ENCODE results near the gene SPATA21. TPM values are rescaled to one million over a fixed set of nuclear protein-coding genes. Genes with fewer than 3 reads are reported as not detected.

The SPATA21 gene
- total and polyA plus RNA-seq, 2 experiments from 2014 or later, result 2.6 TPM; not detected in 1

DNA sequence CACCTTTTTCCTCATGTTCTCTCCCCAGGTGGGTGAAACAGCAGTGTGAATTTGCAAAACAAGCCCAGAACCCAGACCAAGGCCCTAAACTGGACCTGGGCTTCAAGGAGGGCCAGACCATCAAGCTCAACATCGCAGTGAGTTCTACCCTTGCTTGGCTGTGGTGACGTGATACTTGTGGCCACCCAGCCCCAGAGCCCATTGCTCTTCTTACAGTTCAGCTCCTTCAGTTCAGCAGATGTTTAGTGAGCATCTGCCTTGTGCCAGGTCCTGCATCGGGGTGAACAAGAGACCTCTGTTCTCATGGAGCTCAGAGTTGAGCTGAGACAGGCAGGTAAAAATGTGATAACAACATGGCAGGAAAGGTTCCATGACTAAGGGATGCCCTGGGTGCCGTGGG, 11.8 kb upstream of the SPATA21 start:
- H3K4me1 Mint-ChIP-seq, result no peaks in the 10 kb centered on the region
- H2AFZ ChIP-seq, result no peak overlapping the region
- no peaks in the 10 kb centered on the region for H3K4me1 ChIP-seq (ENCODE audit: insufficient read depth)
- TF ChIP-seq NANOG (IDR thresholded peaks at IDR 0.05; ENCODE audit: borderline replicate concordance) (no peak), ZNF114 (CRISPR knock-in tag; IDR thresholded peaks at IDR 0.05) (no peak), JUNB (IDR thresholded peaks at IDR 0.05; ENCODE audit: unreplicated experiment) (no peak), POLR2AphosphoS5 (IDR thresholded peaks at IDR 0.05; ENCODE audit: low read depth) (no peak)
- TF ChIP-seq, protein P1, sequence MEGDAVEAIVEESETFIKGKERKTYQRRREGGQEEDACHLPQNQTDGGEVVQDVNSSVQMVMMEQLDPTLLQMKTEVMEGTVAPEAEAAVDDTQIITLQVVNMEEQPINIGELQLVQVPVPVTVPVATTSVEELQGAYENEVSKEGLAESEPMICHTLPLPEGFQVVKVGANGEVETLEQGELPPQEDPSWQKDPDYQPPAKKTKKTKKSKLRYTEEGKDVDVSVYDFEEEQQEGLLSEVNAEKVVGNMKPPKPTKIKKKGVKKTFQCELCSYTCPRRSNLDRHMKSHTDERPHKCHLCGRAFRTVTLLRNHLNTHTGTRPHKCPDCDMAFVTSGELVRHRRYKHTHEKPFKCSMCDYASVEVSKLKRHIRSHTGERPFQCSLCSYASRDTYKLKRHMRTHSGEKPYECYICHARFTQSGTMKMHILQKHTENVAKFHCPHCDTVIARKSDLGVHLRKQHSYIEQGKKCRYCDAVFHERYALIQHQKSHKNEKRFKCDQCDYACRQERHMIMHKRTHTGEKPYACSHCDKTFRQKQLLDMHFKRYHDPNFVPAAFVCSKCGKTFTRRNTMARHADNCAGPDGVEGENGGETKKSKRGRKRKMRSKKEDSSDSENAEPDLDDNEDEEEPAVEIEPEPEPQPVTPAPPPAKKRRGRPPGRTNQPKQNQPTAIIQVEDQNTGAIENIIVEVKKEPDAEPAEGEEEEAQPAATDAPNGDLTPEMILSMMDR (conservative IDR thresholded peaks at IDR 0.05; ENCODE audit: low read depth in 2 of 2), result no peak
- peaks cover 54% of the 10 kb centered on the region for H3K36me3 Mint-ChIP-seq (ENCODE audit: low read depth)
- no peak overlapping the region for H3K4me3 ChIP-seq
- H3K27me3 Mint-ChIP-seq (ENCODE audit: insufficient read depth, low read depth, poor library complexity), result no peaks in the 10 kb centered on the region
- no peak overlapping the region for H3K27ac Mint-ChIP-seq
- no peaks in the 10 kb centered on the region for H3K27me3 ChIP-seq (ENCODE audit: insufficient read depth)
- H4K20me1 ChIP-seq (replicated peaks; ENCODE audit: insufficient read depth), result peaks cover 15% of the 10 kb centered on the region; the same call in 1 of the 2 replicates
- H3K4me2 ChIP-seq, result no peak overlapping the region
- DNase-seq (ENCODE audit: low spot score), result no peak
- ATAC-seq, result no peak
- H3K9me2 ChIP-seq (ENCODE audit: insufficient read depth), result no peaks in the 10 kb centered on the region
- H3K4me3 Mint-ChIP-seq, result no peak overlapping the region
- H3K79me2 ChIP-seq (replicated peaks; ENCODE audit: insufficient read depth), result no peaks in the 10 kb centered on the region
- no peak overlapping the region for H3K27ac ChIP-seq (ENCODE audit: low read depth)
- peaks cover 8% of the 10 kb centered on the region; the same call in 1 of the 2 replicates for H3K36me3 ChIP-seq (ENCODE audit: insufficient read depth)
- no peaks in the 10 kb centered on the region for H3F3A ChIP-seq (replicated peaks; ENCODE audit: low read depth)
- H3K9me3 Mint-ChIP-seq, result no peaks in the 10 kb centered on the region

DNA sequence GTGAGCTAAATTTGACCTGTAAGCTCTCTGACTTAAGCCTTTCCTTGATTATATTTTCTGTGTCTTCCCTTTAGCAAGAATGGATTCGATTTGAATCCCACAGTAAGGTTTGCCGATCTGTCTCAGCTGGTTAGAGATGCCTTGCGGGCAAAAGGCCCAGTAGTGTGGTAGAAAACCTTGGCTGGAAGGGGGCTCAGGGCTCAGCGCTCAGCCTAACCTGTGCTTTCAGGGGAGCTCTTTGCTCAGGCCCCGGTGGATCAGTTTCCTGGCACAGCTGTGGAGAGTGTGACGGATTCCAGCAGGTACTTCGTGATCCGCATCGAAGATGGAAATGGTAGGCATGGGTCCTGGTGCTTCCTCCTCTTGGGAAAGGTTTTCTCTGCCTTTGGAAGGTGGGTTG, 10.4 kb upstream of the SPATA21 start:
- H3K36me3 ChIP-seq (ENCODE audit: insufficient read depth), result 0 out of 2 replicates have a peak, but pooled peaks cover 8% of the 10 kb centered on the region
- no peaks in the 10 kb centered on the region for H3K27me3 ChIP-seq (ENCODE audit: insufficient read depth)
- DNase-seq (ENCODE audit: low spot score) (no peak), ATAC-seq (no peak)
- no peaks in the 10 kb centered on the region for H3F3A ChIP-seq (replicated peaks; ENCODE audit: low read depth)
- Mint-ChIP-seq H3K27ac (no peak overlapping the region), H3K4me3 (no peak overlapping the region), H3K4me1 (no peaks in the 10 kb centered on the region), H3K27me3 (ENCODE audit: insufficient read depth, low read depth, poor library complexity) (no peaks in the 10 kb centered on the region), H3K9me3 (no peaks in the 10 kb centered on the region), H3K36me3 (ENCODE audit: low read depth) (peaks cover 52% of the 10 kb centered on the region)
- peaks cover 5% of the 10 kb centered on the region; the same call in 1 of the 2 replicates for H3K79me2 ChIP-seq (replicated peaks; ENCODE audit: insufficient read depth)
- H3K9me2 ChIP-seq (ENCODE audit: insufficient read depth), result no peaks in the 10 kb centered on the region
- H4K20me1 ChIP-seq (replicated peaks; ENCODE audit: insufficient read depth), result peaks cover 28% of the 10 kb centered on the region; the same call in 1 of the 2 replicates
- H3K27ac ChIP-seq (ENCODE audit: low read depth), result no peak overlapping the region
- H3K4me2 ChIP-seq, result no peak overlapping the region
- H3K4me1 ChIP-seq (ENCODE audit: insufficient read depth), result no peaks in the 10 kb centered on the region
- no peak overlapping the region for H2AFZ ChIP-seq
- no peak overlapping the region for H3K4me3 ChIP-seq
- TF ChIP-seq, protein P2, sequence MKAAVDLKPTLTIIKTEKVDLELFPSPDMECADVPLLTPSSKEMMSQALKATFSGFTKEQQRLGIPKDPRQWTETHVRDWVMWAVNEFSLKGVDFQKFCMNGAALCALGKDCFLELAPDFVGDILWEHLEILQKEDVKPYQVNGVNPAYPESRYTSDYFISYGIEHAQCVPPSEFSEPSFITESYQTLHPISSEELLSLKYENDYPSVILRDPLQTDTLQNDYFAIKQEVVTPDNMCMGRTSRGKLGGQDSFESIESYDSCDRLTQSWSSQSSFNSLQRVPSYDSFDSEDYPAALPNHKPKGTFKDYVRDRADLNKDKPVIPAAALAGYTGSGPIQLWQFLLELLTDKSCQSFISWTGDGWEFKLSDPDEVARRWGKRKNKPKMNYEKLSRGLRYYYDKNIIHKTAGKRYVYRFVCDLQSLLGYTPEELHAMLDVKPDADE (IDR thresholded peaks at IDR 0.05), result no peak
- TF ChIP-seq, protein P3, sequence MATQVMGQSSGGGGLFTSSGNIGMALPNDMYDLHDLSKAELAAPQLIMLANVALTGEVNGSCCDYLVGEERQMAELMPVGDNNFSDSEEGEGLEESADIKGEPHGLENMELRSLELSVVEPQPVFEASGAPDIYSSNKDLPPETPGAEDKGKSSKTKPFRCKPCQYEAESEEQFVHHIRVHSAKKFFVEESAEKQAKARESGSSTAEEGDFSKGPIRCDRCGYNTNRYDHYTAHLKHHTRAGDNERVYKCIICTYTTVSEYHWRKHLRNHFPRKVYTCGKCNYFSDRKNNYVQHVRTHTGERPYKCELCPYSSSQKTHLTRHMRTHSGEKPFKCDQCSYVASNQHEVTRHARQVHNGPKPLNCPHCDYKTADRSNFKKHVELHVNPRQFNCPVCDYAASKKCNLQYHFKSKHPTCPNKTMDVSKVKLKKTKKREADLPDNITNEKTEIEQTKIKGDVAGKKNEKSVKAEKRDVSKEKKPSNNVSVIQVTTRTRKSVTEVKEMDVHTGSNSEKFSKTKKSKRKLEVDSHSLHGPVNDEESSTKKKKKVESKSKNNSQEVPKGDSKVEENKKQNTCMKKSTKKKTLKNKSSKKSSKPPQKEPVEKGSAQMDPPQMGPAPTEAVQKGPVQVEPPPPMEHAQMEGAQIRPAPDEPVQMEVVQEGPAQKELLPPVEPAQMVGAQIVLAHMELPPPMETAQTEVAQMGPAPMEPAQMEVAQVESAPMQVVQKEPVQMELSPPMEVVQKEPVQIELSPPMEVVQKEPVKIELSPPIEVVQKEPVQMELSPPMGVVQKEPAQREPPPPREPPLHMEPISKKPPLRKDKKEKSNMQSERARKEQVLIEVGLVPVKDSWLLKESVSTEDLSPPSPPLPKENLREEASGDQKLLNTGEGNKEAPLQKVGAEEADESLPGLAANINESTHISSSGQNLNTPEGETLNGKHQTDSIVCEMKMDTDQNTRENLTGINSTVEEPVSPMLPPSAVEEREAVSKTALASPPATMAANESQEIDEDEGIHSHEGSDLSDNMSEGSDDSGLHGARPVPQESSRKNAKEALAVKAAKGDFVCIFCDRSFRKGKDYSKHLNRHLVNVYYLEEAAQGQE (IDR thresholded peaks at IDR 0.05; ENCODE audit: unreplicated experiment), result no peak
- TF ChIP-seq, protein P4, sequence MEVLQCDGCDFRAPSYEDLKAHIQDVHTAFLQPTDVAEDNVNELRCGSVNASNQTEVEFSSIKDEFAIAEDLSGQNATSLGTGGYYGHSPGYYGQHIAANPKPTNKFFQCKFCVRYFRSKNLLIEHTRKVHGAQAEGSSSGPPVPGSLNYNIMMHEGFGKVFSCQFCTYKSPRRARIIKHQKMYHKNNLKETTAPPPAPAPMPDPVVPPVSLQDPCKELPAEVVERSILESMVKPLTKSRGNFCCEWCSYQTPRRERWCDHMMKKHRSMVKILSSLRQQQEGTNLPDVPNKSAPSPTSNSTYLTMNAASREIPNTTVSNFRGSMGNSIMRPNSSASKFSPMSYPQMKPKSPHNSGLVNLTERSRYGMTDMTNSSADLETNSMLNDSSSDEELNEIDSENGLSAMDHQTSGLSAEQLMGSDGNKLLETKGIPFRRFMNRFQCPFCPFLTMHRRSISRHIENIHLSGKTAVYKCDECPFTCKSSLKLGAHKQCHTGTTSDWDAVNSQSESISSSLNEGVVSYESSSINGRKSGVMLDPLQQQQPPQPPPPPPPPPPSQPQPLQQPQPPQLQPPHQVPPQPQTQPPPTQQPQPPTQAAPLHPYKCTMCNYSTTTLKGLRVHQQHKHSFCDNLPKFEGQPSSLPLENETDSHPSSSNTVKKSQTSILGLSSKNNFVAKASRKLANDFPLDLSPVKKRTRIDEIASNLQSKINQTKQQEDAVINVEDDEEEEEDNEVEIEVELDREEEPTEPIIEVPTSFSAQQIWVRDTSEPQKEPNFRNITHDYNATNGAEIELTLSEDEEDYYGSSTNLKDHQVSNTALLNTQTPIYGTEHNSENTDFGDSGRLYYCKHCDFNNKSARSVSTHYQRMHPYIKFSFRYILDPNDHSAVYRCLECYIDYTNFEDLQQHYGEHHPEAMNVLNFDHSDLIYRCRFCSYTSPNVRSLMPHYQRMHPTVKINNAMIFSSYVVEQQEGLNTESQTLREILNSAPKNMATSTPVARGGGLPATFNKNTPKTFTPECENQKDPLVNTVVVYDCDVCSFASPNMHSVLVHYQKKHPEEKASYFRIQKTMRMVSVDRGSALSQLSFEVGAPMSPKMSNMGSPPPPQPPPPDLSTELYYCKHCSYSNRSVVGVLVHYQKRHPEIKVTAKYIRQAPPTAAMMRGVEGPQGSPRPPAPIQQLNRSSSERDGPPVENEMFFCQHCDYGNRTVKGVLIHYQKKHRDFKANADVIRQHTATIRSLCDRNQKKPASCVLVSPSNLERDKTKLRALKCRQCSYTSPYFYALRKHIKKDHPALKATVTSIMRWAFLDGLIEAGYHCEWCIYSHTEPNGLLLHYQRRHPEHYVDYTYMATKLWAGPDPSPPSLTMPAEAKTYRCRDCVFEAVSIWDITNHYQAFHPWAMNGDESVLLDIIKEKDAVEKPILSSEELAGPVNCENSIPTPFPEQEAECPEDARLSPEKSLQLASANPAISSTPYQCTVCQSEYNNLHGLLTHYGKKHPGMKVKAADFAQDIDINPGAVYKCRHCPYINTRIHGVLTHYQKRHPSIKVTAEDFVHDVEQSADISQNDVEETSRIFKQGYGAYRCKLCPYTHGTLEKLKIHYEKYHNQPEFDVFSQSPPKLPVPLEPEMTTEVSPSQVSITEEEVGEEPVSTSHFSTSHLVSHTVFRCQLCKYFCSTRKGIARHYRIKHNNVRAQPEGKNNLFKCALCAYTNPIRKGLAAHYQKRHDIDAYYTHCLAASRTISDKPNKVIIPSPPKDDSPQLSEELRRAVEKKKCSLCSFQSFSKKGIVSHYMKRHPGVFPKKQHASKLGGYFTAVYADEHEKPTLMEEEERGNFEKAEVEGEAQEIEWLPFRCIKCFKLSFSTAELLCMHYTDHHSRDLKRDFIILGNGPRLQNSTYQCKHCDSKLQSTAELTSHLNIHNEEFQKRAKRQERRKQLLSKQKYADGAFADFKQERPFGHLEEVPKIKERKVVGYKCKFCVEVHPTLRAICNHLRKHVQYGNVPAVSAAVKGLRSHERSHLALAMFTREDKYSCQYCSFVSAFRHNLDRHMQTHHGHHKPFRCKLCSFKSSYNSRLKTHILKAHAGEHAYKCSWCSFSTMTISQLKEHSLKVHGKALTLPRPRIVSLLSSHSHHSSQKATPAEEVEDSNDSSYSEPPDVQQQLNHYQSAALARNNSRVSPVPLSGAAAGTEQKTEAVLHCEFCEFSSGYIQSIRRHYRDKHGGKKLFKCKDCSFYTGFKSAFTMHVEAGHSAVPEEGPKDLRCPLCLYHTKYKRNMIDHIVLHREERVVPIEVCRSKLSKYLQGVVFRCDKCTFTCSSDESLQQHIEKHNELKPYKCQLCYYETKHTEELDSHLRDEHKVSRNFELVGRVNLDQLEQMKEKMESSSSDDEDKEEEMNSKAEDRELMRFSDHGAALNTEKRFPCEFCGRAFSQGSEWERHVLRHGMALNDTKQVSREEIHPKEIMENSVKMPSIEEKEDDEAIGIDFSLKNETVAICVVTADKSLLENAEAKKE (CRISPR knock-in tag; IDR thresholded peaks at IDR 0.05), result no peak
- TF ChIP-seq STAT1 (IDR thresholded peaks at IDR 0.05; ENCODE audit: unreplicated experiment) (no peak), ZNF114 (CRISPR knock-in tag; IDR thresholded peaks at IDR 0.05) (no peak), EZH2phosphoT487 (IDR thresholded peaks at IDR 0.05; ENCODE audit: unreplicated experiment) (no peak)
